Measurements from ENCODE around the gene DLG4. TPM values are rescaled to one million over a fixed set of nuclear protein-coding genes. Genes with fewer than 3 reads are reported as not detected.

DLG4 gene
- total RNA-seq, 1 experiment from 2014 or later = 59.7 TPM

GRCh38 chr17:7242717-7243452 lies 23.2 kb upstream of the DLG4 start (continued):
- no peak for TF ChIP-seq TCF7 (CRISPR knock-in tag; IDR thresholded peaks at IDR 0.05; ENCODE audit: low read depth)
- TF ChIP-seq NR3C1 (CRISPR knock-in tag; conservative IDR thresholded peaks at IDR 0.05; ENCODE audit: low read depth) = no peak
- TF ChIP-seq FOXK1 (CRISPR knock-in tag; IDR thresholded peaks at IDR 0.05) = peak; percentile 88
- TF ChIP-seq SP1 (CRISPR knock-in tag; conservative IDR thresholded peaks at IDR 0.05) = peak; percentile 96
- no peak for TF ChIP-seq E2F4 (CRISPR knock-in tag; IDR thresholded peaks at IDR 0.05; ENCODE audit: borderline replicate concordance, low read depth)
- no peak for TF ChIP-seq ATF6 (CRISPR knock-in tag; IDR thresholded peaks at IDR 0.05)
- TF ChIP-seq ZNF512 (CRISPR knock-in tag; IDR thresholded peaks at IDR 0.05; ENCODE audit: borderline replicate concordance) = no peak
- TF ChIP-seq NR1H2 (CRISPR knock-in tag; IDR thresholded peaks at IDR 0.05) = no peak
- no peak; the same call in 1 of the 2 replicates for TF ChIP-seq ZNF416 (CRISPR knock-in tag; IDR thresholded peaks at IDR 0.05)
- TF ChIP-seq GRHL2 (CRISPR knock-in tag; IDR thresholded peaks at IDR 0.05; ENCODE audit: insufficient replicate concordance, severe bottlenecking) = no peak
- no peak for TF ChIP-seq CBFB (CRISPR knock-in tag; IDR thresholded peaks at IDR 0.05; ENCODE audit: low read depth)
- no peak for TF ChIP-seq ZNF396 (CRISPR knock-in tag; IDR thresholded peaks at IDR 0.05; ENCODE audit: borderline replicate concordance)
- TF ChIP-seq IRF2 (CRISPR knock-in tag; IDR thresholded peaks at IDR 0.05; ENCODE audit: borderline replicate concordance, low read depth) = no peak
- no peak for TF ChIP-seq ZNF281 (CRISPR knock-in tag; IDR thresholded peaks at IDR 0.05)
- TF ChIP-seq USF2 (CRISPR knock-in tag; IDR thresholded peaks at IDR 0.05) = peak; percentile 99
- no peak for TF ChIP-seq ZSCAN18 (CRISPR knock-in tag; IDR thresholded peaks at IDR 0.05)
- TF ChIP-seq AFF4 (CRISPR knock-in tag; IDR thresholded peaks at IDR 0.05; ENCODE audit: borderline replicate concordance) = no peak
- TF ChIP-seq TEAD4 (CRISPR knock-in tag; IDR thresholded peaks at IDR 0.05) = no peak
- no peak for TF ChIP-seq ZBTB21 (CRISPR knock-in tag; IDR thresholded peaks at IDR 0.05; ENCODE audit: borderline replicate concordance)
- peak; percentile 46; the same call in 1 of the 2 replicates for TF ChIP-seq NFATC4 (CRISPR knock-in tag; IDR thresholded peaks at IDR 0.05)
- TF ChIP-seq NFYB (CRISPR knock-in tag; conservative IDR thresholded peaks at IDR 0.05; ENCODE audit: low read depth) = no peak
- TF ChIP-seq NR2C2 (CRISPR knock-in tag; IDR thresholded peaks at IDR 0.05) = no peak
- peak; percentile 22; the same call in 1 of the 2 replicates for TF ChIP-seq HMGA2 (CRISPR knock-in tag; IDR thresholded peaks at IDR 0.05)
- TF ChIP-seq KAT7 (CRISPR knock-in tag; IDR thresholded peaks at IDR 0.05; ENCODE audit: borderline replicate concordance) = no peak
